HCEC 1CT (cell line): Measurements from ENCODE around the gene NBPF19.
A peak's percentile ranks its signal among the peaks of the same experiment; 100 is the strongest.
"Not testable (repeated sequence)": the region's sequence is repeated elsewhere in the genome, so short reads cannot be mapped to it uniquely, and the experiment has no call there.

Experiments used
- DNase-seq: peaks from one replicate; pipeline ENCODE4 v3.0.0-alpha.2; 2017

Gene NBPF19

GRCh38 chr1:149474745-149475144, at the start of gene NBPF19:
Gene NBPF19 (plus strand): TSS chr1:149475045. CDS start chr1:149475933, 888 bp downstream.
- DNase-seq = not testable (repeated sequence)

- not testable (repeated sequence) for DNase-seq
Measured at GRCh38 chr1:149428317-149428716, 46.5 kb upstream of the NBPF19 start.

GRCh38 chr1:149445451-149445850, 29.4 kb upstream of the NBPF19 start:
- peak; percentile 27 for DNase-seq

GRCh38 chr1:149452196-149452595, 22.6 kb upstream of the NBPF19 start:
- not testable (repeated sequence) for DNase-seq

- DNase-seq = not testable (repeated sequence)
Measured at GRCh38 chr1:149452652-149453051, 22.2 kb upstream of the NBPF19 start.

GRCh38 chr1:149558350-149558825, 83.5 kb downstream of the NBPF19 start:
- DNase-seq = peak; percentile 0

GRCh38 chr1:149561806-149562205, 87.0 kb downstream of the NBPF19 start:
- not testable (repeated sequence) for DNase-seq

- not testable (repeated sequence) for DNase-seq
Measured at GRCh38 chr1:149565485-149565884, 90.6 kb downstream of the NBPF19 start.

- DNase-seq = not testable (repeated sequence)
Measured at GRCh38 chr1:149572763-149573162, 97.9 kb downstream of the NBPF19 start.

- DNase-seq = not testable (repeated sequence)
Measured at GRCh38 chr1:149585592-149585991, 110.7 kb downstream of the NBPF19 start.
